Activated naive CD4-positive, alpha-beta T cell treated with anti-CD3 and anti-CD28 coated beads for 36 hours (primary cell): ENCODE measurements around the gene TSSK3. TPM values are rescaled to one million over a fixed set of nuclear protein-coding genes. Genes with fewer than 3 reads are reported as not detected.
"Not testable (repeated sequence)": the region's sequence is repeated elsewhere in the genome, so short reads cannot be mapped to it uniquely, and the experiment has no call there.

Source experiments
- CTCF ChIA-PET: fragments of 350-600 bp; sonication (Branson Sonifier 250); formaldehyde crosslinking; loops from one replicate; lab custom pipeline; 2021; ENCODE audit warnings: antibody characterized with exemption; lab: Charles Lee
- DNase-seq: peaks from one replicate; pipeline ENCODE4 v3.0.0-alpha.2; 2020
- H3K27ac Mint-ChIP-seq: one replicate; pipeline ENCODE4 v1.8.0; 2021; ENCODE audit warnings: mild to moderate bottlenecking, mixed read lengths
- H3K27me3 Mint-ChIP-seq: one replicate; pipeline ENCODE4 v1.8.0; 2021; ENCODE audit warnings: low read depth, mixed read lengths
- H3K36me3 Mint-ChIP-seq: one replicate; pipeline ENCODE4 v1.8.0; 2021; ENCODE audit warnings: low read depth, mixed read lengths
- H3K4me1 Mint-ChIP-seq: one replicate; pipeline ENCODE4 v1.8.0; 2021; ENCODE audit warnings: low read depth, mixed read lengths
- H3K4me3 Mint-ChIP-seq: one replicate; pipeline ENCODE4 v1.8.0; 2021; ENCODE audit warnings: mild to moderate bottlenecking, moderate library complexity, mixed read lengths
- H3K9me3 Mint-ChIP-seq: one replicate; pipeline ENCODE4 v1.8.0; 2021; ENCODE audit warnings: mixed read lengths
- intact Hi-C: fragments of 100-400 bp; cut with micrococcal nuclease; formaldehyde crosslinking; loops from one replicate; pipeline ENCODE4 v1.15.1; 2023
- total RNA-seq, 2 experiments: library from RNA; stranded (reverse); gene quantifications; one replicate each; pipeline ENCODE4 v1.2.3, GENCODE V29; 2021

The TSSK3 gene
- total RNA-seq, 2 experiments from 2014 or later: 0.84 to 1.9 TPM

DNA sequence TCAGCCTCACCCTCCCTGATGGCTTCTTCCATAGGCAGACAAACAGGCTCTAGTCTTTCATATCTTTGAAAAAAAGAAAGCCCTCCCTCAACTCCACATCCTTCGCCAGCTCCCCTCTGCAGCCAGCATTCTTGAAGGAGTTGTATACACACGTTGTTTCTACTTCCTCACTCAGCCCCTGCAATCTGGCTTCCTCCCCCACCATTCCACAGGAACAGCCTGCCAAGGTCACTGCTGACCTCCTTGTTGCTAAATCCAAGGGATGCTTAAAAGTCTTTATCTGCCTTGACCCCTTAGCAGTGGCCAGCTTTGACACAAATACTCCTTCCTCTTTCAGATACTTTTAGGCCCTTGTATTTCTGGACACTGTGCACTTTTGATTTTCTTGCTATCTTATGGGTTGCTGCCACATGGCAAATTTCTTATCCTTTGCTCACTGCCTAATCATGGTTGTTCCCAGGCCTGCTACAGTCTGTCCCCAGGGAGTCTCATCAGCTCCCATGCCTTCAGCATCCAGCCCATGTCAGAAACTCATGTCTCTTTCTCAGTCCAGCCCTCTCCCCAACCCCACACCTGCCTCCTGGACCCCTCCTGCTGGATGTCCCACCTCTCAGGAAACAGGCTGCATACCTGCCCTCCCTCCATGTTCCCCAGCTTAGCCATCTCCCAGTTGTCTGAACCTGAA, 8.3 kb upstream of the TSSK3 start:
- DNase-seq: no peak
- H3K27ac Mint-ChIP-seq: peak overlapping the region; percentile 28
- H3K36me3 Mint-ChIP-seq: peaks cover 2% of the 10 kb centered on the region
- peaks cover 29% of the 10 kb centered on the region for H3K4me1 Mint-ChIP-seq
- H3K4me3 Mint-ChIP-seq: peak overlapping the region; percentile 4
- peaks cover 2% of the 10 kb centered on the region for H3K9me3 Mint-ChIP-seq
- no peaks in the 10 kb centered on the region for H3K27me3 Mint-ChIP-seq
- CTCF ChIA-PET: no interaction called here
- intact Hi-C loops: loop anchor here (5.0 kb wide), 1 partner anchor 132 kb away; the partner anchor contains the start of genes EIF3I and TMEM234

DNA sequence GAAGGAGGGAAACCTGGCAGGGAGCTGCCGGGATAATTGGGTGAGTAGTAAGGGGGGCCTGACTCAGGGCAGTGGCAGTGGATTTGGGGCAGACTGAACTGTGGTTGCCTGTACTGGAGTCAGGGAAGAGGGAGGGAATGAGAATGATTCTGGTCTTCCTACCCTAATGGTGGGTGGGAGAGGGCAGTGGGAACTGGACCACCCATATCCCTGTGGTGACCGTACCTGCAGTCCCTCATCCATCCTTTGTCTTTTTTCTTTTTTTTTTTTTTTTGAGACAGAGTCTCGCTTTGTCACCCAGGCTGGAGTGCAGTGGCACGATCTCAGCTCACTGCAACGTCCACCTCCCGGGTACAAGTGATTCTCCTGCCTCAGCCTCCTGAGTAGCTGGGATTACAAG, 6.6 kb upstream of the TSSK3 start:
- CTCF ChIA-PET: interaction anchor here (0.7 kb wide), 1 partner anchor 427 kb away, joined by 3 read pairs; no protein-coding TSS in a partner anchor
- H3K4me3 Mint-ChIP-seq, DNase-seq, H3K36me3 Mint-ChIP-seq, H3K27me3 Mint-ChIP-seq, intact Hi-C loops, H3K9me3 Mint-ChIP-seq, H3K27ac Mint-ChIP-seq: not testable (repeated sequence)
- peaks cover 27% of the 10 kb centered on the region for H3K4me1 Mint-ChIP-seq

DNA sequence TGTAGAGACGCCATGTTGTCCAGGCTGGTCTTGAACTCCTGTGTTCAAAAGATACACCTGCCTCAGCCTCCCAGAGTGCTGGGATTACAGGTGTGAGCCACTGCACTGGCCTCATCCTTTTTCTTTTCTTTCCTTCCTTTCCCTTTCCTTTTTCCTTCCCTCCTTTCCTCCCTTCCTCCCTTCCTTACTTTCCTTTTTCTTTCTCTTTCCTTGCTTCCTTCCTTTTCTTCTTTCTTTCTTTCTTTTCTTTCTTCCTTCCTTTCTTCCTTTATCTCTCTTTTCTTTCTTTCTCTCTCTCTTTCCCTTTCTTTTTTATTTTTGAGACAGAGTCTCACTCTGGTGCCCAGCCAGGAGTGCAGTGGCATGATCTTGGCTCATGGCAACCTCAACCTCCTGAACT, 5.9 kb upstream of the TSSK3 start:
- Mint-ChIP-seq H3K27me3 (no peaks in the 10 kb centered on the region), H3K27ac (no peak overlapping the region), H3K36me3 (peaks cover 2% of the 10 kb centered on the region), H3K4me1 (peaks cover 28% of the 10 kb centered on the region), H3K9me3 (no peaks in the 10 kb centered on the region), H3K4me3 (no peak overlapping the region)
- CTCF ChIA-PET: interaction anchor here (0.7 kb wide), 1 partner anchor 427 kb away, joined by 3 read pairs; no protein-coding TSS in a partner anchor
- intact Hi-C loops: no loop called here
- DNase-seq: no peak

DNA sequence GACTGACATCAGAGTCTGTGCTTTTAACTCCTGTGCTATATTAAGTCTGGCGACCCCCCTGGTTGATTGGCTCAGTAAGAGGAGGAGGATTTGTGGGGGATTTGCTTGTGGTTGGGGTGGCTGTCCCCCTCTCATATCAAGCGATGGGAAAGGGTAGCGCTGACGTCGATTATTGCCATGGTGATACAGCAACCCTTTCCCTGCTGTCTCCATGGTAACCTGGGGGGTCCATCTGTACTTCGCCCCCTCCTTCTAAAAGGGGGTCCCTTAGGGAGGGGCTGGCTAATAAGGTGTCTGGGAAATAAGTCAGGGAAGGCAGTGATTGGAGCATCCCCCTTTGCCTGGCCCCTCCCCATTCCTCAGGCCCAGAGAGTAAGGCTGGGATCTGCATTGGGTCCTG, 4.7 kb upstream of the TSSK3 start:
- Mint-ChIP-seq H3K4me1 (peaks cover 28% of the 10 kb centered on the region), H3K4me3 (no peak overlapping the region), H3K27me3 (no peaks in the 10 kb centered on the region), H3K36me3 (peaks cover 2% of the 10 kb centered on the region), H3K27ac (no peak overlapping the region), H3K9me3 (no peaks in the 10 kb centered on the region)
- intact Hi-C loops: no loop called here
- CTCF ChIA-PET: no interaction called here
- DNase-seq: no peak

DNA sequence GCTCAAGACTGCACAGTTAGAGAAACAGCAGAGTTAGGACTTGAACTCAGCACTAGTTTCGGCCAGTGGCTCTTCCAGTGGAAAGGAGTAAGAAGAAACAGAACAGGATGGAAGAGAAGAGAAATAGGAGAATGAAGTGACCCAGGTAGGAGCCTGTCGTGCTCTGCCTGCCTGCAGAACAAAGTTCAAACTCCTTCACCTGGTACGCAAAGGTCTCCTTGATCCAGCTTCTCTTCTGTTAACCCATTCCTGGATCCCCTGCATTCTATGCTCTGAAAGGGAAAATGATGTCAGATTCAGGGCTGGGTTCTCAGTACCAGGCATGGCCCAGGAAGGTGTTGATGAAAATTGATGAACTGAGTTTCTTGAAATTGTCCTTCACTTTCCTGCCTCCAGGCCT, 3.9 kb upstream of the TSSK3 start:
- intact Hi-C loops: no loop called here
- Mint-ChIP-seq H3K27ac (no peak overlapping the region), H3K4me1 (peaks cover 25% of the 10 kb centered on the region), H3K4me3 (no peak overlapping the region), H3K27me3 (no peaks in the 10 kb centered on the region), H3K36me3 (peaks cover 4% of the 10 kb centered on the region), H3K9me3 (no peaks in the 10 kb centered on the region)
- CTCF ChIA-PET: interaction anchor here (0.6 kb wide), 1 partner anchor 20 kb away, joined by 4 read pairs; no protein-coding TSS in a partner anchor
- DNase-seq: no peak

DNA sequence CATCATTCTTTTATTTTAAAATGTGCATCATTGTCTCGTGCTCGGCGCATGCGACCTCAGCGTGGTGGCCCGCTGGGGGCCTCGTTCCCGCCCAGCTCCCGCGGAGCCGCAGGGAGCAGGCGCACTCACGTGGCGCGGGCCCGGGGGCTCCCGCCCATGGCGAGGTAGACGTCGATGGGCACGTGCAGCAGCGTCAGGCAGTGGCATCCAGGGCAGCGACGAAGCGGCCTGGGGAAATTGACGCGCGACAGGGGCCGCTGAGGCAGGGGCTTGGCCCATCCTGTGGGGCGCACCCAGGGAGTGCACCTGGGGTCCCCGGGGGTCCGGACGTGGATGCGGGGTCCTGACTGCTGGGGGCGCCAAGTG, 1.0 kb upstream of the TSSK3 start:
- no peaks in the 10 kb centered on the region for H3K27me3 Mint-ChIP-seq
- peaks cover 21% of the 10 kb centered on the region for H3K4me1 Mint-ChIP-seq
- intact Hi-C loops: loop anchor here (5.0 kb wide), 1 partner anchor 144 kb away; no protein-coding TSS in a partner anchor
- peaks cover 12% of the 10 kb centered on the region for H3K36me3 Mint-ChIP-seq
- no peak overlapping the region for H3K27ac Mint-ChIP-seq
- no peak overlapping the region for H3K4me3 Mint-ChIP-seq
- CTCF ChIA-PET: interaction anchor here (0.6 kb wide), 1 partner anchor 166 kb away, joined by 3 read pairs; no protein-coding TSS in a partner anchor
- DNase-seq: no peak
- H3K9me3 Mint-ChIP-seq: no peaks in the 10 kb centered on the region

DNA sequence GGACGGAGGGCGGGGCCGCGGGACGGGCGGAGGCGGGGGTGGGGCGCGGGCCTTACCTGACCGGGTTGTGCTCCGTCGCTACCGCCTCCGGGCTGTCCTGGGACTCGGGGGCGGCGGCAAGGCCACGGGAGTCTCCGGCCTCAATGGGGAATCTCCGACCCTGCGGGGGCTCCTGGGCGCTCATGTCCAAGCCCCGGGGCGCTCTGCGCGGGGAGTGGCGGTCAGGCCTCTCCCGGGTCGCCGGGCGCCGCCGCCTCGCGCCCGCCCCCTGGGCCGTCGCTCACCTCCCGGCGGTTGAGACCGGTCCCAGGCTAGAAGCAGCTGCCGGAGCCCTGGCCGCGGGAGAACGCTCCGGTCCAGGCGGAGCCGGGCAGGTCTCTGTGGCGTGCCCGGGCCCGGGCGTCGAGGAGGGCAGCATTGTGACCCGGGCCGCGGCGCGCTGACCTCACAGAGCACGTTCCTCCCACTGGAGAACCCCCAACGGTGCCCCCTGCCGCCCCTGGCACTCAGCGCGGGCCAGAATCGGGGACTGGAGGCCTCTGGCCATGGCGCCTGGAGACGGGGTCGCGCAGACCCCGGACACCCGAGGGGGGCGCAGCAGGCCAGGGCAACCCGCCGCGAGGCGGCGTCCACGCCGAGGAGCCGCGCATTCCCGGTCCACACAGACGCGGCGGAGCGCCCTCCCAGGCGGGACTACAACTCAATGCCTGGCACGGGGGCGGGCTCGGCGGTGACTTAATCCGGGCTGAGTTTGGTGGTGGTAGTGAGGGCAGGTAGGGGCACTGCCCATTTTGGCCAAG, 465 bp upstream of the TSSK3 start:
- peak; percentile 55 for DNase-seq
- H3K4me3 Mint-ChIP-seq: peak overlapping the region; percentile 25
- no peak overlapping the region for H3K27ac Mint-ChIP-seq
- peaks cover 21% of the 10 kb centered on the region for H3K4me1 Mint-ChIP-seq
- no peaks in the 10 kb centered on the region for H3K9me3 Mint-ChIP-seq
- CTCF ChIA-PET: interaction anchor here (0.6 kb wide), 1 partner anchor 165 kb away, joined by 3 read pairs; no protein-coding TSS in a partner anchor
- H3K27me3 Mint-ChIP-seq: no peaks in the 10 kb centered on the region
- intact Hi-C loops: loop anchor here (5.0 kb wide), 1 partner anchor 145 kb away; no protein-coding TSS in a partner anchor
- H3K36me3 Mint-ChIP-seq: peaks cover 12% of the 10 kb centered on the region

DNA sequence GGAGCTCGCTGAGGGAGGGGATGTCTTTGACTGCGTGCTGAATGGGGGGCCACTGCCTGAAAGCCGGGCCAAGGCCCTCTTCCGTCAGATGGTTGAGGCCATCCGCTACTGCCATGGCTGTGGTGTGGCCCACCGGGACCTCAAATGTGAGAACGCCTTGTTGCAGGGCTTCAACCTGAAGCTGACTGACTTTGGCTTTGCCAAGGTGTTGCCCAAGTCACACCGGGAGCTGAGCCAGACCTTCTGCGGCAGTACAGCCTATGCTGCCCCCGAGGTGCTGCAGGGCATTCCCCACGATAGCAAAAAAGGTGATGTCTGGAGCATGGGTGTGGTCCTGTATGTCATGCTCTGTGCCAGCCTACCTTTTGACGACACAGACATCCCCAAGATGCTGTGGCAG, 1.4 kb downstream of the TSSK3 start:
- Mint-ChIP-seq H3K4me3 (no peak overlapping the region), H3K36me3 (peaks cover 10% of the 10 kb centered on the region), H3K27ac (no peak overlapping the region), H3K4me1 (peaks cover 20% of the 10 kb centered on the region), H3K27me3 (no peaks in the 10 kb centered on the region), H3K9me3 (no peaks in the 10 kb centered on the region)
- intact Hi-C loops: loop anchor here (5.0 kb wide), 1 partner anchor 146 kb away; no protein-coding TSS in a partner anchor
- CTCF ChIA-PET: no interaction called here
- DNase-seq: no peak

DNA sequence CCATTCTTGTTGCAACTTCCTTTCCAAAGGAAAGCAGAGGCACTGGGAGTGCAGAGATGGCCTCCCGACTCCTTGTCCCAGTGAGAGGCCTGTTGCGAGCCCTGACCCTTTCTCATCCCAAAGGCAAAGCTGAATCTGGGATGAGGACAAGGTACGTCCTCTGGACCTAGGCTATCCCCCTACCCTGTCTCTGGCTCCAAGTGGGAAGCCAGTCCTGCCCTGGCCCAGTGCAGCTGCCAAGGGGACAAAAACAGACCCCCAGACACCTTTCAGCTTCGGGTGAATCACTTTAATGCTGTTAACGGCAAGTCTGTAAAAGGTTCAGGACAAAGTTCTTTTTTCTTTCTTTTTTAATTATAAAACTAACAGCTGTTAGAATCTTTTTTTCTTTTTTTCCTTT, 2.5 kb downstream of the TSSK3 start:
- no peak overlapping the region for H3K4me3 Mint-ChIP-seq
- H3K27me3 Mint-ChIP-seq: no peaks in the 10 kb centered on the region
- H3K4me1 Mint-ChIP-seq: peaks cover 14% of the 10 kb centered on the region
- no peak for DNase-seq
- CTCF ChIA-PET: interaction anchor here (1.1 kb wide), 1 partner anchor 149 kb away, joined by 3 read pairs; no protein-coding TSS in a partner anchor
- no peaks in the 10 kb centered on the region for H3K9me3 Mint-ChIP-seq
- peaks cover 10% of the 10 kb centered on the region for H3K36me3 Mint-ChIP-seq
- intact Hi-C loops: loop anchor here (5.0 kb wide), 1 partner anchor 148 kb away; no protein-coding TSS in a partner anchor
- no peak overlapping the region for H3K27ac Mint-ChIP-seq

DNA sequence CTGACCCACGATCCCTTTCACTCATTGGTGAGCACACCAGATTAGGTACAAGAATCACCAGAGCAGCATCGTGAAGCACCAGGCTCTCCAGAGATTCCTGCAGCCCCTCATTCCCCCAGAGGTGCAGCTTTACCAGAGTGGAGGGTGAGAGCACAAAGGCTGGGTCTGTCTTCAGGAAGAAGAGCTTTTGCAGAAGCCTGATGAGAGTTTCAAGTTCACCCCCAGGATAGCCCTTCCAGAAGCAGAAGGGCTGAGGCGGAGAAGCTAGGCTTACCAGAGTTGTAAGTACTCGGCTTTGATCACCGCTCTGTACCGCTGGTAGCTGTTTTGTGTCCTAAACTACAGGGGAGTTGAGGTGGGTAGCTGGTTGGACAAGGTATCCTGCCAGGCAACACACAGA, 3.1 kb downstream of the TSSK3 start:
- CTCF ChIA-PET: interaction anchor here (0.6 to 1.1 kb wide), 2 partner anchors 150 to 155 kb away, joined by 3 to 4 read pairs; no protein-coding TSS in a partner anchor
- H3K9me3 Mint-ChIP-seq: no peaks in the 10 kb centered on the region
- no peak overlapping the region for H3K27ac Mint-ChIP-seq
- DNase-seq: no peak
- no peaks in the 10 kb centered on the region for H3K27me3 Mint-ChIP-seq
- peaks cover 10% of the 10 kb centered on the region for H3K4me1 Mint-ChIP-seq
- peaks cover 10% of the 10 kb centered on the region for H3K36me3 Mint-ChIP-seq
- intact Hi-C loops: no loop called here
- no peak overlapping the region for H3K4me3 Mint-ChIP-seq

DNA sequence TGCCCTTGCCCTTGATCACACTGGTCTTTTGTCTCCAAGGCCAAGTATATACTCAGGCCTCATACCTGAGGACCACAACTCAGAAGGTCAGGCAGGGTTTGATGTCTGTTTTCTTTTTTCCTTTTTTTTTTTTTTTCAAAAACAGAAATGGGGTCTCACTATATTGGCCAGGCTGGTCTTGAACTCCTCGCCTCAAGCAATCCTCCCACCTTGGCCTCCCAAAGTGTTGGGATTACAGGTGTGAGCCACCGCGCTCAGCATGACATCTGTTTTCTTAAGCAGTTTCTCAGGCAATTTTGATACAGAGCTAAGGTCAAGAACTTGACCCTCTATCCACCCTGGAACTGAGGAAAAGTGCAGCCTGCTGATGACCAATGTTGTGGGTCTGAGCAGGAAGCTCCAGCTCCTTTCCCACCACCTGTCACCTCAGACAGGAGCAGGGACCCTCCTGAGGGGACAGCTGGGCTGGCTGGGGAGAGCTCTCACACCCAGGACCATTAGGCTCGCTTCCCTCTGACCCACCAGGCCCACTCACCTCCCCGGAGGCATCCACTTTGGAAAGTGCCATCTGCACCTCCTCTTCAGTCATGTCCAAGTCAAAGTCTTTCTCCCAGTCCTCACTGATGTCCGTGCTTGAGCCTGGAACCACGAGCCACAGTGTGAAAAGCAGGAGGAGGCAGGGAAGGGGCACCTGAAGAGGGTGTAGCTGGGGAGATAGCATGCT, 5.7 kb downstream of the TSSK3 start:
- Mint-ChIP-seq H3K4me3 (no peak overlapping the region), H3K9me3 (no peaks in the 10 kb centered on the region), H3K27ac (no peak overlapping the region), H3K27me3 (no peaks in the 10 kb centered on the region), H3K36me3 (peaks cover 14% of the 10 kb centered on the region), H3K4me1 (peaks cover 14% of the 10 kb centered on the region)
- CTCF ChIA-PET: interaction anchor here (0.8 kb wide), 1 partner anchor 152 kb away, joined by 3 read pairs; no protein-coding TSS in a partner anchor
- no peak for DNase-seq
- intact Hi-C loops: no loop called here
